Adrenal gland (tissue), 12 donors: ENCODE results near the gene FOXO4. TPM values are rescaled to one million over a fixed set of nuclear protein-coding genes. Genes with fewer than 3 reads are reported as not detected.

Source experiments
- DNase-seq, 7 donors: peaks; one replicate each; pipeline ENCODE4 v3.0.0-alpha.2; 2019 to 2020
- H3K27ac ChIP-seq, 5 donors: fragments of 200-600 bp; sonication (generic) in 4 of 5; 1 replicate in 3 of 5; 2 replicates in 2 of 5; pipeline versions ENCODE4 v1.5.1 to v1.8.0; 2016 to 2020; ENCODE audit warnings: mild to moderate bottlenecking in 1 of 5
- H3K27me3 ChIP-seq: fragments of 200-600 bp; 2 replicates; pipeline ENCODE4 v1.8.0; 2021
- H3K36me3 ChIP-seq, 2 donors: fragments of 200-600 bp; replicated peaks in 1 of 2; 1 replicate in 1 of 2; 2 replicates in 1 of 2; pipeline versions ENCODE4 v1.5.1 to v1.8.0; 2018 to 2022
- H3K4me1 ChIP-seq, 2 donors: fragments of 200-600 bp; replicated peaks in 1 of 2; 1 replicate in 1 of 2; 2 replicates in 1 of 2; pipeline versions ENCODE4 v1.5.1 to v1.8.0; 2018 to 2021
- H3K4me3 ChIP-seq, 4 donors: fragments of 200-600 bp; sonication (generic) in 3 of 4; one replicate each; pipeline ENCODE4 v1.5.1; 2016 to 2018
- H3K9me3 ChIP-seq, 3 donors: fragments of 200-600 bp; sonication (generic) in 1 of 3; replicated peaks in 1 of 3; 1 replicate in 2 of 3; 2 replicates in 1 of 3; pipeline versions ENCODE4 v1.5.1 to v1.8.0; 2016 to 2021
- CTCF ChIP-seq, 6 experiments: fragments of 450-650 bp in 4 of 6; fragments of 200-600 bp in 2 of 6; sonication (generic) in 1 of 6; IDR thresholded peaks; 1 replicate in 5 of 6; 2 replicates in 1 of 6; pipeline versions ENCODE4 v1.5.1 to v1.8.0; 2016 to 2021; ENCODE audit warnings: antibody characterized with exemption in 6 of 6, mild to moderate bottlenecking in 2 of 6, moderate library complexity in 1 of 6
- POLR2A ChIP-seq, 2 donors: fragments of 450-650 bp; IDR thresholded peaks; one replicate each; pipeline ENCODE4 v1.6.1; 2017; ENCODE audit warnings: antibody characterized with exemption in 2 of 2, mild to moderate bottlenecking in 2 of 2, moderate library complexity in 1 of 2
- WGBS, 4 donors: extraction: QIAGEN DNeasy Blood & Tissue Kit in 2 of 4; methylation state at CpG; one replicate each; pipeline versions ENCODE4 v1.1.5 to v1.1.7; 2013 to 2017; 5-methylcytosine and 5-hydroxymethylcytosine counted together
- intact Hi-C, 2 donors: fragments of 100-400 bp; cut with DNase I; formaldehyde crosslinking; loops; one replicate each; pipeline versions ENCODE4 v1.14.1 to v1.15.0; 2022 to 2023
- polyA plus RNA-seq, 3 donors: library from polyadenylated mRNA; stranded (reverse); fragments of 200-250 nt in 2 of 3; fragments of 350-450 nt in 1 of 3; fragmentation: Illumina TruSeq in 1 of 3; extraction: RNeasy Lipid Tissue Mini Kit (QIAGEN cat#74804) in 1 of 3; gene quantifications; one replicate each; pipeline ENCODE4 v1.2.3, GENCODE V29; 2013 to 2014
- total RNA-seq, 9 donors: library from RNA; depleted of rRNA in 4 of 9; stranded (reverse); fragments of >200 nt in 4 of 9; fragments of 120-200 nt in 1 of 9; fragmentation: NEBNext Ultra II Directional in 1 of 9; extraction: Animal tissue kit (Norgen Biotek cat#: 25700) in 1 of 9; gene quantifications; one replicate each; pipeline versions ENCODE4 v1.1.0 to v1.2.4, GENCODE V29; 2013 to 2023
- donor health status: healthy with polysubstance abuse.
- donor health status: Bipolar disorder and iron deficiency.
- donor health status: DM: yes; HTN: yes; CAD: no.
- donor health status: DM: no; HTN: no; CAD: no.
- donor health status: DM: no; HTN: no; CAD: no.
- donor health status: DM: yes; HTN: yes; CAD: no.

Gene FOXO4
- total and polyA plus RNA-seq, 12 donors = 14.3 to 191 (median 77.6) TPM

- TF ChIP-seq CTCF (IDR thresholded peaks at IDR 0.05) (no peak), POLR2A (IDR thresholded peaks at IDR 0.05) (no peak)
- intact Hi-C loops = no loop called here
- 28 to 50% (median 35%) methylated on average over 6 of the region's 6 CpGs for WGBS, 4 donors
- Histone ChIP-seq H3K27me3 (no peaks in the 10 kb centered on the region), H3K4me1 (peaks cover 0 to 10% of the 10 kb centered on the region in 2 donors), H3K27ac (no peak overlapping the region), H3K9me3 (no peaks in the 10 kb centered on the region), H3K4me3 (peak overlapping the region in 2 of 4 donors; percentile 37 to 57), H3K36me3 (no peaks in the 10 kb centered on the region)
- no peak for DNase-seq
Observed at GRCh38 chrX:71095033-71095432, 618 bp upstream of the FOXO4 start.

- no peaks in the 10 kb centered on the region for H3K36me3 ChIP-seq
- peak overlapping the region in 3 of 5 donors; percentile 21 to 75 (median 38) for H3K27ac ChIP-seq
- no peak for TF ChIP-seq CTCF (IDR thresholded peaks at IDR 0.05)
- TF ChIP-seq POLR2A (IDR thresholded peaks at IDR 0.05) = peak in 1 of 2 donors; percentile 68
- no peaks in the 10 kb centered on the region for H3K27me3 ChIP-seq
- intact Hi-C loops = no loop called here
- DNase-seq = peak in 1 of 7 donors; percentile 75
- 0 to 24% (median 11%) methylated on average over 2 to 46 of the region's 46 CpGs for WGBS, 4 donors
- H3K4me3 ChIP-seq = peak overlapping the region in 3 of 4 donors; percentile 37 to 57 (median 48)
- H3K4me1 ChIP-seq = peaks cover 0 to 10% of the 10 kb centered on the region in 2 donors
- H3K9me3 ChIP-seq = no peaks in the 10 kb centered on the region
Observed at GRCh38 chrX:71095981-71096759, 519 bp downstream of the FOXO4 start.

DNA sequence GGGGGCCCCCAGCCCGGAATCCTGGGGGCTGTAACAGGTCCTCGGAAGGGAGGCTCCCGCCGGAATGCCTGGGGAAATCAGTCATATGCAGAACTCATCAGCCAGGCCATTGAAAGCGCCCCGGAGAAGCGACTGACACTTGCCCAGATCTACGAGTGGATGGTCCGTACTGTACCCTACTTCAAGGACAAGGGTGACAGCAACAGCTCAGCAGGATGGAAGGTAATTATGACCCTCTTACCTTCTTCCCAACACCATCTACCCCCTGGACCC, 1.0 kb downstream of the FOXO4 start:
- Histone ChIP-seq H3K9me3 (no peaks in the 10 kb centered on the region), H3K4me1 (peaks cover 0 to 10% of the 10 kb centered on the region in 2 donors), H3K27me3 (no peaks in the 10 kb centered on the region), H3K36me3 (no peaks in the 10 kb centered on the region), H3K27ac (peak overlapping the region in 1 of 5 donors; percentile 3), H3K4me3 (peak overlapping the region in 3 of 4 donors; percentile 6 to 57 (median 37))
- 4 to 42% (median 34%) methylated on average over 4 to 9 of the region's 9 CpGs; no CpG with 5 or more reads in 1 of the 4 donors for WGBS, 4 donors
- intact Hi-C loops = no loop called here
- TF ChIP-seq CTCF (IDR thresholded peaks at IDR 0.05) (no peak), POLR2A (IDR thresholded peaks at IDR 0.05) (no peak)
- no peak for DNase-seq

GRCh38 chrX:71098302-71098701, 2.7 kb downstream of the FOXO4 start:
- Histone ChIP-seq H3K4me3 (no peak overlapping the region), H3K27ac (no peak overlapping the region), H3K27me3 (no peaks in the 10 kb centered on the region), H3K9me3 (no peaks in the 10 kb centered on the region), H3K4me1 (peaks cover 0 to 10% of the 10 kb centered on the region in 2 donors), H3K36me3 (no peaks in the 10 kb centered on the region)
- intact Hi-C loops = no loop called here
- peak; percentile 43 to 76 (median 60) for DNase-seq
- WGBS, 4 donors = 9 to 24% (median 18%) methylated on average over 1 to 2 of the region's 2 CpGs
- TF ChIP-seq CTCF (IDR thresholded peaks at IDR 0.05) (peak; percentile 20 to 54 (median 46)), POLR2A (IDR thresholded peaks at IDR 0.05) (no peak)
